HG03095 (cell line): ENCODE results near the gene GALNT6.
A peak's percentile ranks its signal among the peaks of the same experiment; 100 is the strongest.

Experiments used
- ATAC-seq: cut with Tn5 transposase; IDR thresholded peaks from one replicate; pipeline ENCODE4 v1.9.1; 2021; ENCODE audit warnings: moderate library complexity; ENCODE audit not compliant: unreplicated experiment

The GALNT6 gene

GRCh38 chr12:51382173-51382572 lies 9.0 kb downstream of the GALNT6 start:
- ATAC-seq, result no peak

- no peak for ATAC-seq
Observed at GRCh38 chr12:51381226-51382079, 9.8 kb downstream of the GALNT6 start.

- ATAC-seq, result no peak
Observed at GRCh38 chr12:51379571-51379970, 11.6 kb downstream of the GALNT6 start.

GRCh38 chr12:51378749-51379148 lies 12.5 kb downstream of the GALNT6 start:
- no peak for ATAC-seq

GRCh38 chr12:51377099-51377984 lies 13.9 kb downstream of the GALNT6 start:
- no peak for ATAC-seq

- ATAC-seq, result no peak
Observed at GRCh38 chr12:51374856-51375255, 16.4 kb downstream of the GALNT6 start.

GRCh38 chr12:51374361-51374760 lies 16.8 kb downstream of the GALNT6 start:
- no peak for ATAC-seq

GRCh38 chr12:51373187-51373586 lies 18.0 kb downstream of the GALNT6 start:
- no peak for ATAC-seq

GRCh38 chr12:51372021-51372420 lies 19.2 kb downstream of the GALNT6 start:
- ATAC-seq, result no peak

- no peak for ATAC-seq
Observed at GRCh38 chr12:51371295-51371953, 19.8 kb downstream of the GALNT6 start.

GRCh38 chr12:51370667-51371066 lies 20.5 kb downstream of the GALNT6 start:
- ATAC-seq, result no peak

- no peak for ATAC-seq
Observed at GRCh38 chr12:51369581-51369980, 21.6 kb downstream of the GALNT6 start.

GRCh38 chr12:51368640-51369517 lies 22.3 kb downstream of the GALNT6 start:
- peak; percentile 95 for ATAC-seq

GRCh38 chr12:51365276-51365675 lies 25.9 kb downstream of the GALNT6 start:
- no peak for ATAC-seq

- no peak for ATAC-seq
Observed at GRCh38 chr12:51364001-51364400, 27.2 kb downstream of the GALNT6 start.

- ATAC-seq, result no peak
Observed at GRCh38 chr12:51362747-51363342, 28.4 kb downstream of the GALNT6 start.

GRCh38 chr12:51362307-51362706 lies 28.9 kb downstream of the GALNT6 start:
- ATAC-seq, result no peak

- ATAC-seq, result no peak
Observed at GRCh38 chr12:51361161-51362016, 29.8 kb downstream of the GALNT6 start.

- ATAC-seq, result no peak
Observed at GRCh38 chr12:51360315-51360714, 30.9 kb downstream of the GALNT6 start.
